ENCODE results near the gene TMSB4X.

The TMSB4X gene

DNA sequence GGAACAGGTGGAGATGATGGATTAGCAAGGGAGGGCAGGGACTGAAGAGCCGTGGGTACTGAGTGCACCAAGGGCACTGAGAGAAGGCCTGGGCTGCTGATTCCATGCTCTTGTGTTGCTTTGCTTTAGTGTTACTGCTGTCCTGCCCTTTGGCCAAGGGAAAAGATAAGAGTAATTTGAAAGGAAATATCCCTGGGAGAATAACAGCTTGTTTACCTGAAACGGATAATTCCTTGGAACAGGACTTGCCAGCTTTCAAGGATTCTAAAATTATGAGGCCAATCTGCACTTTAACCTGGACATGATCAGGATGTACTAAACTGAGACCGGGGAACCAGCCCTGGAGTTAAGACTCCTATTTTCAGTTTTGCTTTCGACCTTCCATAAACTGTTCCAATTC is 49.1 kb downstream of the TMSB4X start:
- DNase-seq (ENCODE audit: low read depth in 2 of 2) = no peak

DNA sequence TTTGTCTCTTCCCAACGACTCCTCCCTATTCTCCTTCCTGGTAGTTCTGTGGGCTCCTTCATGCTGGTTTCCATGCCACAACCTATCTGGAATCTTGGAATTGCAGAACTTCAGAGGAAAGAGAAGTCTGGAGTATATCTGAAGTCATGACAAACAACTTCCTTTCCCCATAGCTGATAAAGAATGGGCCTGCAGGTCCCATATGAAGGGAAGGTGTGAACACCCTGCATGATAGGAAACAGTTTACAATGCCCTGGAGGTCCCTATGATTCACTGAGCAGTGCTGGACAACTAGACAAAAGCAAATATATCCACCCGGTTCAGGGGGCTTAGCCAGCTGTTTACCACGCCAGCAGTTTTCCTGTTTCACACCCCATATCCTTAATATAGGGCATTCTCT is 50.1 kb downstream of the TMSB4X start:
- no peak for DNase-seq (ENCODE audit: low read depth in 2 of 2)
